Measurements from ENCODE around the gene ALDH1B1.

The ALDH1B1 gene

GRCh38 chr9:38416461-38416860, 24.0 kb downstream of the ALDH1B1 start:
- DNase-seq (ENCODE audit: low read depth, low spot score): no peak

DNA sequence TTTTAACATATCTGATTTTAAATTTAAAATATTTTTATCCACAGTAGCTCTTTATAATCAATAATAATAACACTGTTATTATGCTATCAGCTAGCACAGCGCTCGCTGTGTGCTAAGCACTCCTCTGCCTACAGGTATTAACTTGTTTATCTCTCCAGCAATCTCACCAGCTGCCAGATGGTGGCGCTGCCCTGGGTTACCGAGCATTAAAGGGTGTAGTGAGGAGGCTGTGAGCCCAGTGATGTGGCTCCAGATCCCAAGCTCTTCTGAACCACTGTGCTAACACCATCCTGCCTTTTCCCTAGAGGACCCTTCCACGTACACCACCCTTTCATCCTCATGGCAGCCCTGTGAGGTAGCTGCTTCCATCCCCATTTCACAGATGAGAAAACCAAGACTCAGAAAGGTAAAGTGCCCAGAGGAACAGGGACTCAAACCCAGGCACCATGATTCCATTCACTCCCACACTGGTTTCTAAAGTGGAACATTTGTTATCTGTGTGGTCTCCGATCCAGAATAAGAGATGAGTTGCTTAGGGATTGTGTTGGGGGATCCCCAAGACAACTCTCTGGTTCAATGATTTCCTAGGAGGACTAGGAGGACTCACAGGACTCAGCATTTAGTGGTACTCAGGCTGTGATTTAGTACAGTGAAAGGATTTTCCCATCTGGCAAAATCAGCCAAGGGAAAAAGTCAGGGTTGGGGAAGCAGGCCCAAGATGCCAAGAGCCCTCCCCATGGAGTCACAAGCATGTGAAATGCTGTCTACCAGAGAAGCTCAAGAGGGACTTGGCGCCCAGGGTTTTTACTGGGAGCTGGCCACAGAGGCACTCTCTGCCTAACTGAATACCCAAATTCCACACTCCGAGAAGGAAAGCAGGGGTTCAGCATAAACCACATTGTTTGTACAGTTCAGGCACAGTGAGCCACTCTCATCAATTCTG, 24.8 kb downstream of the ALDH1B1 start:
- no peak for DNase-seq (ENCODE audit: low read depth, low spot score)

DNA sequence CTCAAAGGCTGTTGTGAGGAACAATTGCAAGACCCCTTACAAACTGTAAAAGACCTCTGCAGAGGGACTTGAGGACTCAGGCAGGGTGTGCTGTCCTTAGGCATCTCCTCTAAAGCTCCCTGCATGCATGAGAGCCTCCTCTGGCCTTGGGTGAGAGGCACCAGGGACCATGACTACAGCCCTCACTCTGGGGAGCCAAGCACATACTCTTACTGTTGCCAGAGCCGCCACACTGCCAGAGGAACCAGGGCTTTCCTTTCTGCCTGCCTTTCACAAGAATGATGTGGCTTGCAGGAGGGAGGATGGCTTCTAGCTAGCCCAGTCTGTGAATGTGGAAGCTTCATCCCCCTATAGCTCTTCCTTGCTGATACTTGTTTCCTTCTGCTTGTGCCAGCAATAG, 25.9 kb downstream of the ALDH1B1 start:
- DNase-seq (ENCODE audit: low read depth, low spot score): no peak

DNA sequence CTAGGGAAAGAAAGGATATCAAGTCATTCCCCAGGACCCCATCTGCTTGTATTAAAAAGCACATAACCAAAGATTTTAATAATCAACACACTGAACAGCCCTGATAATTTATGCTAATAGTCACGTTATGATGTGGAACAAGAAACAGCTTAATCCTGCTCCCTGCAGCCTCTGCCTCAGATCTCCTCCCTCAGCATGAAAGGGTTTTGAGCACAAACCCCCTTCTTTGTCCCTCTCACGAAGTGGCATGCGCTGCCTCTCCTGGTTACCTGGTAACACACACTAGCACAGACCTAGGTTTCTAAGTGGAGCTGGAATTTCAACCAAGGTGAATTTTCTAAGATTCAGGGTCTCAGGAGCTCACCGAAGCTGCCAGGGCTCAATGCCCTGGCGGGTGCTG, 26.7 kb downstream of the ALDH1B1 start:
- no peak for DNase-seq (ENCODE audit: low read depth, low spot score)

DNA sequence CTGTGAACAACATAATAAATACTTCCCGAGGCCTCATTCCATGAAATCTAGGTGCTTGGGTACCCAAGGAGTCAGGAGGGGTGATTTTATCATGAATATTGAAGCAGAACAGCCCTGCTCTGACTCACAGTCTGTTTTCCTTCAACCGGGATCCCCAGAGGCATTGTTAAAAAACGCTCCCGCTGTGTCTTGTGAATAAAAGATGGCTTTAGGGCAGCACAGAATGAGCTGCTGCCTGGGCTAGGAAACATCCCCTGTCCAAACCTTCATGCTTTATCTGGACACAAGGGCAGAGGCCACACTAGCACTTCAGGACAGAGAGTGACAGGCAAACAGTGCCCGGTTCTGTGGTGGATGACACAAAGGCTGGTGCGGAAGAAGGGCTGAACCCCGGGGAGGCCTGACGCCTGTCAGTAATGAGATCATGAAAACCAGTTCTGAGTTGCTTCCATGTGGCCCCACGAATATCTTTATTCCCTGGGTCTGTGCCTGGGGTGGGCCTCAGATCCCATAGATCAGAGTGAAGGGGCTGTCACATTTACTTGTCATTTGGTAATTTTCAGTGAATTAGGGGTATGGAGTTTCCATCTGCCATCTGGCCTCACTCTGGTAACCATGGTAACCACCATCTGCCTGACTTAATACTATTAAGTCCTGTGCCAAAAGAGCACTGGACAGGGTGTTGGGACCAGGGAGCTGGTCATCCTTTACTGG, 29.2 kb downstream of the ALDH1B1 start:
- DNase-seq (ENCODE audit: low read depth, low spot score): no peak

DNA sequence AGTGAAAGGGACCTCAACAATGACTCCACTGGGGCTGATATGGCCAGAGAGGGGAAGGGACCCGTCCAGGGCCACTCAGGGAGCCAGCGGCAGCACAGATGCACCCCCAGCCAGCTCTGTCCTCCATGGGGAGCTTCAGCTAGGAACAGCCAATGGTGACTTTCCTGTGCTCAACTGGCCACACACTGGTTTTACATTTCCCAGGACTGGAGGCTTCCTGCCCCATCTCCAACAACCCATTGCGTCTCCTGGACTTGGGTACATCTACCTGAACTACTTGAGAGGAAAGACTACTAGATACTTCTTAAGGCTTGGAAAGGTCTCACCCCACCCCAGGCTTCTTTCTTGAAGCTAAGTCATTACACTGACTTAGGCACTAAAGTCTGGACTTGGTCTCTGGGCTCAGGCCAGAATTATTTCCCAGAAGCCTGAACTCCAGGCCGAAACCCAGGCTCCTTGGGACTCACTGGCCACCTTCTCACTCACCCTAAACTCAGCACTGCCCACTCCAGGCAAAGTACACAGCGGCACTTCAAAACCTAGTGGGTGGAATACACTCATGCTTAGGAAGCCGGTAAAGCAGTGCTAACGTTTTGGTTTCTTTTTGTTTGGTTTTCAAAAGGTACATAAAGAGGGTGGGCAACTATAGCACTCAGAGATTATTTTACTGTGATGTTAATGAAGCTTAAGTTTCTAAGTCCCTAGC, 30.2 kb downstream of the ALDH1B1 start:
- DNase-seq (ENCODE audit: low read depth, low spot score): no peak

GRCh38 chr9:38423273-38423972, 30.9 kb downstream of the ALDH1B1 start:
- DNase-seq (ENCODE audit: low read depth, low spot score): no peak

DNA sequence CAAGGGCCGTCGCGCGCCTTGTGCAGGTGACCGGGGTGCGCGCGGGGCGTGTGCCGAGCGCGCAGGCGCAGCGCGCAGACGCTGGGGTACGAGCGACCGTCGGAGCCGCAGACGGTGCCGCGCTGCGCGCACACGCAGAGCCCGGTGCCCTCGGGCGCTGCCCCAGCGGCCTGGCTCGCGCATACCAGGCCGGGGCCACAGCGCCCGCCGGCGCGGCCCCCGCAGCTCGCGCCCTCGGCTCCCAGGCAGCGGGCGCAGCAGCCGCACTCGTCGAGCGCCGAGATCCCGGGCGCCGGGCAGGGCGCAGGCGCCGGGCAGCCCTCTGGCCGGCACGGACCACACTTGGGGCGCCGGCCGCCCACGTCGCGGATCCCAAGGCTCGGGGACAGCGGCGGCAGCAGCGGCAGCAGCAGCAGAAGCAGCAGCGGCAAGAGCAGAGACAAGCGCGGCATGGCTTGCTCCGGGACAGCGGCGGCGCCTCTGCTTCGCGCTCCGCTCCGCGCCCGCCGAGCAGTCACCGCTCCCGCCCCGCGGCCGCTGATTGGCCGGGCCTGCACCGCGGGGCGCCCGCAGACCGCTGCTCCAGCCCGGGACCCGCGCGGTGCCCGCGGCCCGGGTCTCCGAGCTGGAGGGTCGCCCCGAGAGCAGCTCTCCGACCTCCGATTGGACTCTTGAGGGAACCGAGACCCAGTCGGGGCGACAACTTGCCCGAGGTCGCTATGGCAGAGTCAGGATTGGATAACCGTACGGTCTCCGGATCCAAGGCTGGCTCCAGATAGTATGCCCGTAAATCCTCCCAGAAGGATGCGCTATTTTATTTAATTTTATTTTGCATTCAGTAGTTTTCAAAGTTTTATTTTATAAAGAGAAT, 31.7 kb downstream of the ALDH1B1 start, which contains the start of gene IGFBPL1:
Gene IGFBPL1 (minus strand): TSS at position 482 of the 871 bp plus-strand sequence. CDS start 30 bp downstream, at position 452.
- DNase-seq (ENCODE audit: low read depth, low spot score): no peak

DNA sequence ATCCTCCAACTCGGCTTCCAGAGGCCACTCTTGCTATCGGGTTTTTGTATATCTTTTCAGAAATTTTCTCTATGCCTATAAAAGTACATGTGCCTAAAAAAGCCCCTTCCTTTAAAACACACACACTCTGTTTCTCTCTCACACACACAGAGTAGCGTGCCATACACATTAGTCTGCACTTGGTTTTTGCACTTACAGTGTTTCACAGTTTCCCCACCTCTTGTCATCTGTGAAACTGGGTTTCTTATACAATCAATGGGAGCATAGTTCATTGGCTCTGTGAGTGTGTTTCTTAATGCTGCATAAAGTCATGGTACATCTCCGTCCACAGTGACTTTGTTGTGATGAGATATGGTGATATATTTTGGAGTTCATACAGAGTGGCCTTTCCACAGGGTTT, 32.4 kb downstream of the ALDH1B1 start:
- DNase-seq (ENCODE audit: low read depth, low spot score): no peak

- no peak for DNase-seq (ENCODE audit: low read depth, low spot score)
Observed at GRCh38 chr9:38428062-38428461, 35.6 kb downstream of the ALDH1B1 start.

GRCh38 chr9:38431116-38431515, 38.6 kb downstream of the ALDH1B1 start:
- DNase-seq (ENCODE audit: low read depth, low spot score): no peak

GRCh38 chr9:38432922-38433510, 40.5 kb downstream of the ALDH1B1 start:
- no peak for DNase-seq (ENCODE audit: low read depth, low spot score)

GRCh38 chr9:38434365-38434764, 41.9 kb downstream of the ALDH1B1 start:
- no peak for DNase-seq (ENCODE audit: low read depth, low spot score)

- no peak for DNase-seq (ENCODE audit: low read depth, low spot score)
Observed at GRCh38 chr9:38434853-38435252, 42.4 kb downstream of the ALDH1B1 start.

GRCh38 chr9:38435521-38435920, 43.0 kb downstream of the ALDH1B1 start:
- no peak for DNase-seq (ENCODE audit: low read depth, low spot score)

- DNase-seq (ENCODE audit: low read depth, low spot score): no peak
Observed at GRCh38 chr9:38436708-38437107, 44.2 kb downstream of the ALDH1B1 start.

DNA sequence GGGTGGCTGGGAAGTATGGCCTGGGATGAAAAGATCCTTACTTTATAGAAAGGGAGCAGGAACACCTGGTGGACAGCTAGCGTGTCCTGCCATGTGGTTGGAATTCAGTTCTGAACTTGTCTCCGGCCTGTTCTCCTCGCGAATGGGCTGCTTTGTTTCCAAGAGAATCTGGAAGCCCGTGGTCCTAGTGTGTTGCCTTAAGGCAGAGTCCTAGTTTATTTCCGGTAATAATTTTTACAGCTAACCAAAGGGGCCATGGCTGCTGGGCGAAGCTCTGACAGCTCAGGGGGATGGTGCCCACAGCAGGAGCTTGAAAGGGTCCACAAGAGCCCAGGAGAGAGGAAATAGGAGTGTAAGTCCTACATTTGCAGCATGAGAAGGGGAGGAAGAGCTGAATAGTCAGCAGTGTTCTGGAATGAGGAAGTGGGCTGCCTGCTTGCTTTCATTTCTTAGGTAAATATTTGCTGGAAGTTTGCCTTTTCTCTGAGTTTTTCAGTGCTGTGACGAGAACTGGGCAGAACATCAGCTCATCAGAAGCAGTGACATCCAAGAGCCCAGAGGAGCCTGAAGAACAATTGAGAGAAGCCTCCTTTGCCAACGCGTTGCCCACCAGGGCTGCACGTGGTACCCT, 44.8 kb downstream of the ALDH1B1 start:
- DNase-seq (ENCODE audit: low read depth, low spot score): no peak

DNA sequence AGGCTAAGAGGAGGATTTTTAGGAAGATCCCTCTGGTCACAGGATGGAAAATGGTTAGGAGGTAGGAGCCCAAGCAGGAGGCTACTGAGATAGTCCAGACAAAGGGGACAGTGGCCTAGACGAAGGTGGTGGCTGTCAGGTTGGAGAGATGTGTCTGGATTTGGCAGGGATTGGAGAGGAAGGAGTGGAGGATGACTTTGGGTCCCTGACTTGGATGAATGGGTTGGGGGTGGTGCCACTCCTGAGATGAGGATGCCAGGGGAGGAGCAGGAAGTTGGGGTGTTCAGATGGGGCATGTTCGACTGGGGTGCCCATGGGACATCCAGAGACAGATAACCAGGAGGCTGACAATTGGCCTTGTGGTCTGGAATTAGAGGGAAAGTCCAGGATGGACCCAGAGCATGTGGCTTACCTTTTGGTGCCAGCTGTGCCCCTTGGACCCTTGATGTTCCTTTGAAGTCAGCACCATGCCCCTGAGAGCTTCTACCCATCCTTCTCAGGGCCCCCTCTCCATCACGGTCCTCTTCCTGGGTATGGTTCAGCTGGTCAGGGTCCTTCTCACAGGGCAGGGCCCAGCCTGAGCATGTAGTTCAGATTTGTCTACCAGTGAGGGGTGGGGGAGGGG, 46.9 kb downstream of the ALDH1B1 start:
- DNase-seq (ENCODE audit: low read depth, low spot score): no peak

DNA sequence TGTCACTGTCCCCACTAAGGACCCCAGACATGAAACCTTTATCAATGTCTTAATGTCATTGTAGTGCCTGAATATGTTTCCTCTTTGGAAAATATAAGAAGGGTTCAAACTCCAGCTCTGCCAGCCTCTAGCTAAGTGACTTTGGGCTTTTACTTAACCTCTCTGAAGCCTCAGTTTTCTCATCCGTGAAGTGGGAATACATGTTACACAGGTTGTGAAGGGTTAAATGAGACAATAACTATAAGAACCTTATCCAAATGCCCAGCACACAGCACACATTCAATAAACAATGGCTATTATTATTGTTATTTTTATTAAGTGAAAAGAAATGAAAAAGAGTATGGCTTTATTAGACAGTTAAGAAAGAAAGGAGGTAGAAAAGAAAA, 47.4 kb downstream of the ALDH1B1 start:
- DNase-seq (ENCODE audit: low read depth, low spot score): no peak
